ENCODE measurements around the gene ZNF774. TPM values are rescaled to one million over a fixed set of nuclear protein-coding genes. Genes with fewer than 3 reads are reported as not detected.

The ZNF774 gene
- total RNA-seq, 2 experiments from 2014 or later, result 1.2 to 1.4 TPM

GRCh38 chr15:90387534-90388461, 35.7 kb downstream of the ZNF774 start, which contains the start of gene IQGAP1:
Gene IQGAP1, plus strand, starts transcription at chr15:90388242. Its CDS starts 100 bp downstream, at chr15:90388342.
- no peaks in the 10 kb centered on the region for H3K9me3 Mint-ChIP-seq
- ATAC-seq (peak; percentile 94), DNase-seq (peak; percentile 99)
- peak within 1 kb of the TSS; percentile 94 for H3K27ac Mint-ChIP-seq
- H3K27me3 Mint-ChIP-seq, result no peaks in the 10 kb centered on the region
- TF ChIP-seq CTCF (IDR thresholded peaks at IDR 0.05), result no peak
- H3K4me3 Mint-ChIP-seq, result peak within 1 kb of the TSS; percentile 88
- POLR2A ChIA-PET, result interaction anchor here (0.5 to 3.5 kb wide), 16 partner anchors 10 to 175 kb away, joined by 3 to 19 read pairs (median 4); no protein-coding TSS in a partner anchor
- peaks cover 31% of the 10 kb centered on the region for H3K36me3 Mint-ChIP-seq (ENCODE audit: low read depth)
- CTCF ChIA-PET, result interaction anchor here (1.0 to 2.1 kb wide), 6 partner anchors 10 to 95 kb away, joined by 4 to 10 read pairs (median 6); no protein-coding TSS in a partner anchor
- peaks cover 37% of the 10 kb centered on the region for H3K4me1 Mint-ChIP-seq (ENCODE audit: low read depth)
- intact Hi-C loops (cut with micrococcal nuclease), result loop anchor here (2.0 kb wide), 1 partner anchor 15 kb away; no protein-coding TSS in a partner anchor

GRCh38 chr15:90388462-90389380, 36.6 kb downstream of the ZNF774 start:
- H3K9me3 Mint-ChIP-seq, result no peaks in the 10 kb centered on the region
- DNase-seq (peak; percentile 67), ATAC-seq (peak; percentile 32)
- H3K27me3 Mint-ChIP-seq, result no peaks in the 10 kb centered on the region
- H3K27ac Mint-ChIP-seq, result peak overlapping the region; percentile 94
- intact Hi-C loops (cut with micrococcal nuclease), result loop anchor here (2.0 kb wide), 1 partner anchor 14 kb away; no protein-coding TSS in a partner anchor
- POLR2A ChIA-PET, result interaction anchor here (0.6 to 3.5 kb wide), 17 partner anchors 10 to 142 kb away, joined by 3 to 19 read pairs (median 4); partner anchors contain the start of gene ZNF774
- CTCF ChIA-PET, result interaction anchor here (0.7 to 2.1 kb wide), 8 partner anchors 11 to 96 kb away, joined by 3 to 10 read pairs (median 4); no protein-coding TSS in a partner anchor
- peak overlapping the region; percentile 88 for H3K4me3 Mint-ChIP-seq
- peaks cover 44% of the 10 kb centered on the region for H3K4me1 Mint-ChIP-seq (ENCODE audit: low read depth)
- H3K36me3 Mint-ChIP-seq (ENCODE audit: low read depth), result peaks cover 37% of the 10 kb centered on the region
- TF ChIP-seq CTCF (IDR thresholded peaks at IDR 0.05), result no peak

DNA sequence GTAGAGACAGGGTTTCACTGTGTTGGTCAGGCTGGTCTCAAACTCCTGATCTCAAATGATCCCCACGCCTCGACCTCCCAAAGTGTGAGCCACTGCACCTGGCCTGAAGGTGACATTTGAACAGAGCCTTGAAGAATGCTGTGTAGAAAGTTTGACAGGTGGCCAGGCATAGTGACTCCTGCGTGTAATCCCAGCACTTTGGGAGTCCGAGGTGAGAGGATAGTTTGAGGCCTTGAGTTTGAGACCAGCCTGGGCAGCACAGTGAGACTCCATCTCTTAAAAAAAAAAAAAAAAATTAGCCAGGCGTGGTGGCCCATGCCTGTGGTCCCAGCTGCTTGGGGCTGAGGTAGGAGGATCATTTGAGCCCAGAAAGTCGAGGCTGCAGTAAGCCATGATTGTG, 37.4 kb downstream of the ZNF774 start:
- no peak for TF ChIP-seq CTCF (IDR thresholded peaks at IDR 0.05)
- intact Hi-C loops (cut with micrococcal nuclease), result loop anchor here (2.0 kb wide), 1 partner anchor 13 kb away; no protein-coding TSS in a partner anchor
- ChIA-PET CTCF (interaction anchor here (0.9 to 2.1 kb wide), 2 partner anchors 28 to 92 kb away, joined by 3 to 10 read pairs; no protein-coding TSS in a partner anchor), POLR2A (interaction anchor here (0.8 to 3.5 kb wide), 6 partner anchors 11 to 38 kb away, joined by 3 to 19 read pairs (median 8); partner anchors contain the start of gene ZNF774)
- Mint-ChIP-seq H3K9me3 (no peaks in the 10 kb centered on the region), H3K4me3 (peak overlapping the region; percentile 88), H3K4me1 (ENCODE audit: low read depth) (peaks cover 49% of the 10 kb centered on the region), H3K27ac (peak overlapping the region; percentile 1), H3K27me3 (no peaks in the 10 kb centered on the region), H3K36me3 (ENCODE audit: low read depth) (peaks cover 37% of the 10 kb centered on the region)
- DNase-seq, result no peak
- no peak for ATAC-seq

- DNase-seq, result no peak
- no peaks in the 10 kb centered on the region for H3K27me3 Mint-ChIP-seq
- intact Hi-C loops (cut with micrococcal nuclease), result no loop called here
- no peak for TF ChIP-seq CTCF (IDR thresholded peaks at IDR 0.05)
- no peak overlapping the region for H3K4me3 Mint-ChIP-seq
- no peaks in the 10 kb centered on the region for H3K9me3 Mint-ChIP-seq
- ATAC-seq, result no peak
- CTCF ChIA-PET, result interaction anchor here (1.7 kb wide), 1 partner anchor 31 kb away, joined by 6 read pairs; no protein-coding TSS in a partner anchor
- H3K27ac Mint-ChIP-seq, result no peak overlapping the region
- peaks cover 46% of the 10 kb centered on the region for H3K36me3 Mint-ChIP-seq (ENCODE audit: low read depth)
- POLR2A ChIA-PET, result interaction anchor here (1.2 kb wide), 1 partner anchor 12 kb away, joined by 4 read pairs; no protein-coding TSS in a partner anchor
- peaks cover 60% of the 10 kb centered on the region for H3K4me1 Mint-ChIP-seq (ENCODE audit: low read depth)
Measured at GRCh38 chr15:90393040-90393439, 41.0 kb downstream of the ZNF774 start.
